Astrocyte of the cerebellum (primary cell): ENCODE data around the gene HBE1.
"Not testable (repeated sequence)": the region's sequence is repeated elsewhere in the genome, so short reads cannot be mapped to it uniquely, and the experiment has no call there.

Experiments
- DNase-seq: peaks from one replicate; pipeline ENCODE4 v3.0.0-alpha.2; 2011; ENCODE audit warnings: low read depth
- H3K4me3 ChIP-seq: 2 replicates; pipeline ENCODE4 v1.5.1; 2011; ENCODE audit warnings: mild to moderate bottlenecking, low read depth, low read length, moderate library complexity
- in situ Hi-C: cut with HindIII; loops from 2 replicates; pipeline ENCODE4 v1.10.0; 2017; ENCODE audit warnings: low sequenced_read_pairs
- TF ChIP-seq, protein P1 (sequence below): IDR thresholded peaks from 2 replicates; pipeline ENCODE4 v1.5.1; 2012; ENCODE audit warnings: low read length, low read depth, moderate library complexity, mild to moderate bottlenecking; ENCODE audit errors: missing control alignments

The HBE1 gene

DNA sequence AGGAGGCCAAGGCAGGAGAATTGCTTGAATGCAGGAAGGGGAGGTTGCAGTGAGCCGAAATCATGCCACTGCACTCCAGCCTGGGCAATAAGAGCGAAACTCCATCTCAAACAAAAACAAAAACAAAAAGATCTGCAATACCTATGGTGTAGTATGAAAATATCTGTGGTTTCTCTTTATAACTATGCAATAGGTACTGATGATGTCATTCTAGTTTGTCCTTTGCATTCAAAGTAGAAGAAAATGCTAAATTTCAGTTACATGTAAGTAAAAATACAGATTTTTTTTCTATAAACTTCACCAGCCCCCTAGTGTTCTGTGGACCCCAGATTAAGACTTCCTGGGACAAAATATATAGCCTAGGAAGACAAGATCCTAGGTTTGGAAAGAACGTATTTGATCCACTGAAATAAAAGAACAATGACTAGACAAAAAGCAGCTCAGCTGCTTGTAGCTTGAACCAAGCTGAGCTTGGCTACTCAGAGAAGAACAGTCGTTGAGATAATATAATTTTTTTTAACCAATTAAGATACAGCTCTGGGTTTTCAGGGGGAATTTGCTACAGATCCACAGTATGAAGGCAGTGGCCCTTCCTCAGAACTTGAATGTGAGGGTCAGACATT, 2.8 kb upstream of the HBE1 start:
- DNase-seq, result no peak
- TF ChIP-seq, protein P1, sequence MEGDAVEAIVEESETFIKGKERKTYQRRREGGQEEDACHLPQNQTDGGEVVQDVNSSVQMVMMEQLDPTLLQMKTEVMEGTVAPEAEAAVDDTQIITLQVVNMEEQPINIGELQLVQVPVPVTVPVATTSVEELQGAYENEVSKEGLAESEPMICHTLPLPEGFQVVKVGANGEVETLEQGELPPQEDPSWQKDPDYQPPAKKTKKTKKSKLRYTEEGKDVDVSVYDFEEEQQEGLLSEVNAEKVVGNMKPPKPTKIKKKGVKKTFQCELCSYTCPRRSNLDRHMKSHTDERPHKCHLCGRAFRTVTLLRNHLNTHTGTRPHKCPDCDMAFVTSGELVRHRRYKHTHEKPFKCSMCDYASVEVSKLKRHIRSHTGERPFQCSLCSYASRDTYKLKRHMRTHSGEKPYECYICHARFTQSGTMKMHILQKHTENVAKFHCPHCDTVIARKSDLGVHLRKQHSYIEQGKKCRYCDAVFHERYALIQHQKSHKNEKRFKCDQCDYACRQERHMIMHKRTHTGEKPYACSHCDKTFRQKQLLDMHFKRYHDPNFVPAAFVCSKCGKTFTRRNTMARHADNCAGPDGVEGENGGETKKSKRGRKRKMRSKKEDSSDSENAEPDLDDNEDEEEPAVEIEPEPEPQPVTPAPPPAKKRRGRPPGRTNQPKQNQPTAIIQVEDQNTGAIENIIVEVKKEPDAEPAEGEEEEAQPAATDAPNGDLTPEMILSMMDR, result no peak
- H3K4me3 ChIP-seq, result no peak overlapping the region
- in situ Hi-C loops, result no loop called here

DNA sequence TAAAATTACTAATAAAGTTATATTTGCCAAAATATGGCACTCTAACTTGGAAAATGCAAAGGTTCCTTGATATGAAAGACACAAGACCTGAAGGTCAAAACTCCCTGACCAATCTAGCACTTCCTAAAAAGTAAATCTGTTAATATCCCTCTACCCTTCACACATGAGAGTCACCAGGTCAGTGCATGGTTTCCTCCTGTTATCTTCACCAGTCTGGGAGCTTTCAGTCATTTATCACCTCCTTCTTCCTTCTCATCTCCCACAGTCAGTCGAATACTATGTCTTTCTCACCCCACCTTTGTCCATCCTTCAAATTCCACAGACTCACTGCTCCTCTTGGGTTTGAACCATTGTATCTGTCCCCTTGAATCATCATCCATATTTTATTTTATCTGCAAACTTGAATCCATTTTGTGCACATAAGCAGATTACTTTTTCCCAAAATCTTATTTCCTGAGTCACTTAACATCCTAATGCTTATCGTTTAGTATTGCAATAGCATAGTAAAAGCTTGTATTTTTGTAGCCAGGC, 2.6 kb downstream of the HBE1 start:
- no peak overlapping the region for H3K4me3 ChIP-seq
- DNase-seq, result no peak
- TF ChIP-seq, protein P1, result no peak
- in situ Hi-C loops, result no loop called here

DNA sequence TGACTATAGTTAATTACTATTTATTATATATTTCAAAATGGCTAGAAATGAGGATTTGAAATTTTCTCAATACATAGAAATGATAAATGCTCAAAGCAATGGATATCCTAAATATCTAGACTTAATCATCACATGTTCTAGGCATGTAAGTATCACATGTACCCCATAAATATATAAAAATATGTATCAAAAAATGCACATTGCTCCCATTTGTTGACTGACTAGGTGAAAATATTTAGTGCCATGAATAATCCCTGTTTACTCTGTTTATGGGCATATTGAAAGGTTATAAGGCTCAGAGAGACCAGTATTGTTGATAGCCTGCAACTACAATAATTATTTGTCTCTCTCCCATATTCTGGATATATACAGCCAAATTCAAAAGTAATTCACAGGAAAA, 3.1 kb downstream of the HBE1 start:
- TF ChIP-seq, protein P1, result no peak
- in situ Hi-C loops, result no loop called here
- no peak overlapping the region for H3K4me3 ChIP-seq
- DNase-seq, result no peak

- in situ Hi-C loops, result no loop called here
- DNase-seq, result no peak
- TF ChIP-seq, protein P1, result no peak
- no peak overlapping the region for H3K4me3 ChIP-seq
These were observed 3.9 kb downstream of the HBE1 start for GRCh38 chr11:5265832-5266231.

DNA sequence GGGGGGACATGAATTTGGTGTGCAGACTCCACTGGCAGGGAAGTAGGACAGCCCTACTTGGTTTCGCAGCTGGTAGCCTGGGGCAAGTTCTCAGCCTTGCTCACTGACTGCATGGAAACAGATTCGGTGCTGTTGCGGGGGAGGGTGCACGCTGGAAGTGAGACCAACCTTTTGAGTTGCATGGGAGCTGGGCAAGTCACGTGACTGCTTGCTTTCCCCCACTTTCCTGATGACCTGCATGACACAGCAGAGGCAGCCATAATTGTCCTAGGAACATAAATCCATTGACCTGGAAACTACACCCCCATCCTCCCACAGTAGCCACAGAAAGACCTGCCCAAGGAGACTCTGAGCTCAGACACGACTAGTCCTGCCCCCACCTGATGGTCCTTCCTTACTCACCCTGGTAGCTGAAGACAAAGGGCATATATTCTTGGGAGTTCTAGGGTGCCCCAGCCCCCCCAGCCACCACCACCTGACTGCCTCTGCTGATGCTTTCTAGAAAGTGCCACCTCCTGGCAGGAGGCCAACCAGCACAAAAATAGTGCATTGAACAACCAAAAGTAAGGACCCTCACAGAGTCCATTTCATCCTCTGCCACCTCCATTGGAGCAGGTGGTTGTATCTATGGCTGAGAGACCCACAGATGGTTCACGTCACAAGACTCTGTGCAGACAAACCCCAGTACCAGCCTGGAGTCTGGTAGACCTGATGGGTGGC, 11.0 kb downstream of the HBE1 start:
- DNase-seq, result no peak
- in situ Hi-C loops, result no loop called here
- TF ChIP-seq, protein P1, result no peak

DNA sequence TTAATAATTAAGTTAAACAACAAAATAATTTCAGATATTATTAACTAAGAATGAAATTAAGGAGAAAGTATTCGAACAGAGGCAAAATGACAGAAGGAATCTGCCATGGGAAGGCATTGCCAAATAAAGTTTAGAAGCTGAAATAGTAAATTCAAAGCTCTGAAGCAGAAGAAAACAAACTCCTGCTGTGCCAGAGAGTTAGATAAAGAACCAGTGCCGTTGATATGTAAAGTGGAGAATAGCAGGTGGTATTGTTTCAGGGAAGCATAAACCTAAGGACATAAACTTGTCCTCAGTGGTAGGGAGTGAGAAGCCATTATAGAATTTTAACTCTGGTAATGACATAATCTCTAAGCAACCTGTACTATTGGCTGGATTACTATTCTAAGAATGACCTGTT, 12.4 kb downstream of the HBE1 start:
- in situ Hi-C loops, result no loop called here
- no peak for DNase-seq
- no peak overlapping the region for H3K4me3 ChIP-seq
- TF ChIP-seq, protein P1, result no peak

More for the DNA sequence above, 11.0 kb downstream of the HBE1 start:
- H3K4me3 ChIP-seq, result no peak overlapping the region

- in situ Hi-C loops, DNase-seq: not testable (repeated sequence)
These were observed 14.9 kb downstream of the HBE1 start, which contains the start of gene HBG2 for GRCh38 chr11:5254646-5255413. Gene HBG2 (minus strand): TSS chr11:5254781. CDS start chr11:5254728, 53 bp downstream.

GRCh38 chr11:5254023-5254422, 15.7 kb downstream of the HBE1 start:
- DNase-seq, H3K4me3 ChIP-seq, in situ Hi-C loops: not testable (repeated sequence)

More at GRCh38 chr11:5254646-5255413, 14.9 kb downstream of the HBE1 start, which contains the start of gene HBG2:
- H3K4me3 ChIP-seq, result not testable (repeated sequence)

DNA sequence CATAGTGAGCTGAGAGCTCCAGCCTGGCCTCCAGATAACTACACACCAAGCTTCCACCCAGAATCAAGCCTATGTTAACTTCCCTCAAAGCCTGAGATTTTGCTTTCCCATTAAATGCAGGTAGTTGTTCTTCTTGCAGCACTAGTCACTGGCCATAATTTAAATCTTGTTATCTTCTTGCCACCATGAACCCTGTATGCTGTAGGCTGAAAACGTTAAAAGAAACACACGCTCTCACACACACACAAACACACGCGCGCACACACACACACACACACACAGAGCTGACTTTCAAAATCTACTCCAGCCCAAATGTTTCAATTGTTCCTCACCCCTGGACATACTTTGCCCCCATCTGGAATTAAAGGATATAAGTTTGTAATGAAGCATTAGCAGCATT, 16.3 kb downstream of the HBE1 start:
- H3K4me3 ChIP-seq, DNase-seq, in situ Hi-C loops: not testable (repeated sequence)
